ENCODE measurements around the gene ATP11B. TPM values are rescaled to one million over a fixed set of nuclear protein-coding genes. Genes with fewer than 3 reads are reported as not detected.

The ATP11B gene
- total and polyA plus RNA-seq, 9 of the 15 experiments (the other 6 are each of a cell fraction or from before 2014, with no cell fraction given) = 11.9 to 68.7 (median 41.8) TPM

- TF ChIP-seq TEAD2 (tag; IDR thresholded peaks at IDR 0.05) (no peak), ZNF146 (CRISPR knock-in tag; IDR thresholded peaks at IDR 0.05; ENCODE audit: unreplicated experiment) (no peak), ARID1B (IDR thresholded peaks at IDR 0.05) (peak; percentile 74), MEIS2 (IDR thresholded peaks at IDR 0.05; ENCODE audit: partially characterized antibody) (peak; percentile 75), CHD4 (IDR thresholded peaks at IDR 0.05; ENCODE audit: insufficient read depth, insufficient replicate concordance, low read depth, low read length, poor library complexity, severe bottlenecking) (no peak), HNRNPUL1 (IDR thresholded peaks at IDR 0.05; ENCODE audit: low read length) (no peak), RBM15 (IDR thresholded peaks at IDR 0.05; ENCODE audit: insufficient read depth, low read length) (no peak), THRB (CRISPR knock-in tag; conservative IDR thresholded peaks at IDR 0.05) (no peak), EP400 (IDR thresholded peaks at IDR 0.05) (peak; percentile 55), STAT5A (IDR thresholded peaks at IDR 0.05; ENCODE audit: borderline replicate concordance, low read length) (0 out of 2 replicates have a peak, but pooled peaks have one; percentile 26), MED1 (CRISPR knock-in tag; IDR thresholded peaks at IDR 0.05; ENCODE audit: borderline replicate concordance) (no peak), DMBX1 (CRISPR knock-in tag; IDR thresholded peaks at IDR 0.05; ENCODE audit: borderline replicate concordance) (peak; percentile 44; the same call in 1 of the 2 replicates), CREB3L1 (IDR thresholded peaks at IDR 0.05; ENCODE audit: borderline replicate concordance, low read depth) (no peak), RREB1 (CRISPR knock-in tag; IDR thresholded peaks at IDR 0.05) (no peak), PBX2 (CRISPR knock-in tag; IDR thresholded peaks at IDR 0.05; ENCODE audit: low read depth) (no peak), PBX2 (tag; conservative IDR thresholded peaks at IDR 0.05; ENCODE audit: low read depth) (peak; percentile 60)
These were observed 128.5 kb downstream of the ATP11B start (continued) for GRCh38 chr3:182921665-182922355.
